Esophagus muscularis mucosa (tissue), 4 donors: ENCODE results near the gene IFFO2.

Source experiments
- EP300 ChIP-seq: sonication (generic); formaldehyde crosslinking; IDR thresholded peaks from one replicate; pipeline ENCODE4 v1.6.1; 2017; ENCODE audit warnings: antibody characterized with exemption
- POLR2A ChIP-seq: fragments of 450-650 bp; IDR thresholded peaks from one replicate; pipeline ENCODE4 v1.6.1; 2017; ENCODE audit warnings: antibody characterized with exemption, moderate library complexity, mild to moderate bottlenecking, low read depth
- TF ChIP-seq, protein P1 (sequence below), 3 experiments: fragments of 200-600 bp in 2 of 3; fragments of 450-650 bp in 1 of 3; sonication (generic) in 2 of 3; IDR thresholded peaks; one replicate each; pipeline ENCODE4 v1.5.1; 2017 to 2019; ENCODE audit warnings: antibody characterized with exemption in 3 of 3, mild to moderate bottlenecking in 2 of 3, moderate library complexity in 1 of 3

DNA sequence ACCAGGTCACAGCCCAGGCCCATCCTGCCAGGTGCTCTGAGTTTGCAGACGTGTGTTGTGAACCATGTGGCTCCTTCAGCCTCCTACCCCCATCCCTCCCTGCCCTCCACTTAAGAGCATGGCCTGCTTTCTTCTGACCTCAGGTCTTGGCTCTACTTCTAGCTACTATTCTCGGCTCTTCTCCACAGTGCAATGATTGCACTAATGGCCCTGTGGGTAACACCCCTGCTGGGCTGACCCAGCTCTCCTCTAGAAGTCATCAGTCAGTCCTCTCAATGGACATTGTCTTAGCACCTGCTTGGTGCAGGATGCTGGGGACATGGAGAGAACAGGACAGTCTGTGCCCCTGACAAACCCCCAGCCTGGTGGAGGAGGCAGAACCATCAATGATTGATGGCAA, 22.2 kb upstream of the IFFO2 start:
- TF ChIP-seq POLR2A (no peak), EP300 (no peak)
- TF ChIP-seq, protein P1, sequence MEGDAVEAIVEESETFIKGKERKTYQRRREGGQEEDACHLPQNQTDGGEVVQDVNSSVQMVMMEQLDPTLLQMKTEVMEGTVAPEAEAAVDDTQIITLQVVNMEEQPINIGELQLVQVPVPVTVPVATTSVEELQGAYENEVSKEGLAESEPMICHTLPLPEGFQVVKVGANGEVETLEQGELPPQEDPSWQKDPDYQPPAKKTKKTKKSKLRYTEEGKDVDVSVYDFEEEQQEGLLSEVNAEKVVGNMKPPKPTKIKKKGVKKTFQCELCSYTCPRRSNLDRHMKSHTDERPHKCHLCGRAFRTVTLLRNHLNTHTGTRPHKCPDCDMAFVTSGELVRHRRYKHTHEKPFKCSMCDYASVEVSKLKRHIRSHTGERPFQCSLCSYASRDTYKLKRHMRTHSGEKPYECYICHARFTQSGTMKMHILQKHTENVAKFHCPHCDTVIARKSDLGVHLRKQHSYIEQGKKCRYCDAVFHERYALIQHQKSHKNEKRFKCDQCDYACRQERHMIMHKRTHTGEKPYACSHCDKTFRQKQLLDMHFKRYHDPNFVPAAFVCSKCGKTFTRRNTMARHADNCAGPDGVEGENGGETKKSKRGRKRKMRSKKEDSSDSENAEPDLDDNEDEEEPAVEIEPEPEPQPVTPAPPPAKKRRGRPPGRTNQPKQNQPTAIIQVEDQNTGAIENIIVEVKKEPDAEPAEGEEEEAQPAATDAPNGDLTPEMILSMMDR (IDR thresholded peaks at IDR 0.05), result no peak
